IgD-negative memory B cell (primary cell): ENCODE data around the gene IFT22. TPM values are rescaled to one million over a fixed set of nuclear protein-coding genes. Genes with fewer than 3 reads are reported as not detected.

Experiments
- H3K27ac Mint-ChIP-seq, 3 donors: one replicate each; pipeline ENCODE4 v1.8.0; 2020 to 2022; ENCODE audit warnings: mild to moderate bottlenecking in 3 of 3, mixed read lengths in 3 of 3, moderate library complexity in 1 of 3
- H3K27me3 Mint-ChIP-seq: one replicate; pipeline ENCODE4 v1.8.0; 2021; ENCODE audit warnings: mixed read lengths
- H3K36me3 Mint-ChIP-seq: one replicate; pipeline ENCODE4 v1.8.0; 2020; ENCODE audit warnings: mild to moderate bottlenecking, mixed read lengths
- H3K4me1 Mint-ChIP-seq, 3 donors: one replicate each; pipeline ENCODE4 v1.8.0; 2020 to 2022; ENCODE audit warnings: mixed read lengths in 3 of 3, mild to moderate bottlenecking in 1 of 3
- H3K4me3 Mint-ChIP-seq, 4 donors: one replicate each; pipeline ENCODE4 v1.8.0; 2020 to 2022; ENCODE audit warnings: mild to moderate bottlenecking in 4 of 4, mixed read lengths in 4 of 4, moderate library complexity in 3 of 4
- H3K9me3 Mint-ChIP-seq, 3 donors: one replicate each; pipeline ENCODE4 v1.8.0; 2020 to 2021; ENCODE audit warnings: mixed read lengths in 3 of 3, mild to moderate bottlenecking in 1 of 3
- polyA plus RNA-seq: library from polyadenylated mRNA; unstranded; fragments of 300-500 nt; fragmentation: Illumina TruSeq; gene quantifications from one replicate; pipeline ENCODE4 v1.2.3, GENCODE V29; 2021

IFT22 gene
- polyA plus RNA-seq, 1 donor from 2014 or later: 5.3 TPM

DNA sequence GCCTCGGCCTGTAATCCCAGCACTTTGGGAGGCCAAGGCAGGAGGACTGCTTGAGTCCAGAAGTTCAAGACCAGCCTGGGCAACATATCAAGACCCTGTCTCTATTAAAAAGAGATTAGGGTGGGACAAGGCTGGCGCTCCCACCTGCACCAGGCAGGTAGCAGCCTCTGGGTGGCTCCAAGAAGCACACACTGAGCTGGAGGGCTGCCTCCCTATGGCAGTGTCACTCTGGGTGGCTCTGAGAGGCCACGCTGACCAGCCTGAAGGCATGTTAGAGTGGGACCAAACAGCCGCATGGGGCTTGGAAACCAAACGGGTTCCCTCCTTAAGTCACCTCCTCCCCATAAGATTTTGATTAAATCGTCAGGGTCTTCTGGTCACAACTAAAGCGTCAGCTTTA lies 21.3 kb upstream of the IFT22 start:
- Mint-ChIP-seq H3K27ac (no peak overlapping the region), H3K4me1 (no peaks in the 10 kb centered on the region), H3K4me3 (no peak overlapping the region), H3K9me3 (peaks cover 0 to 2% (median 0%) of the 10 kb centered on the region in 3 donors), H3K27me3 (peaks cover 14% of the 10 kb centered on the region), H3K36me3 (no peaks in the 10 kb centered on the region)

GRCh38 chr7:101340379-101340778 lies 18.8 kb upstream of the IFT22 start:
- no peaks in the 10 kb centered on the region for H3K4me1 Mint-ChIP-seq
- H3K4me3 Mint-ChIP-seq: no peak overlapping the region
- no peak overlapping the region for H3K27ac Mint-ChIP-seq
- peaks cover 9% of the 10 kb centered on the region for H3K27me3 Mint-ChIP-seq
- H3K36me3 Mint-ChIP-seq: no peaks in the 10 kb centered on the region
- H3K9me3 Mint-ChIP-seq: peaks cover 0 to 2% (median 0%) of the 10 kb centered on the region in 3 donors

- Mint-ChIP-seq H3K27ac (no peak overlapping the region), H3K36me3 (peaks cover 2% of the 10 kb centered on the region), H3K27me3 (peaks cover 3% of the 10 kb centered on the region)
Measured at GRCh38 chr7:101333912-101334311, 12.3 kb upstream of the IFT22 start.

GRCh38 chr7:101332026-101332425 lies 10.4 kb upstream of the IFT22 start:
- Mint-ChIP-seq H3K4me3 (no peak overlapping the region), H3K27ac (no peak overlapping the region), H3K4me1 (no peaks in the 10 kb centered on the region), H3K27me3 (peaks cover 8% of the 10 kb centered on the region), H3K9me3 (no peaks in the 10 kb centered on the region), H3K36me3 (peaks cover 2% of the 10 kb centered on the region)

More at GRCh38 chr7:101333912-101334311, 12.3 kb upstream of the IFT22 start:
- Mint-ChIP-seq H3K4me1 (no peaks in the 10 kb centered on the region), H3K9me3 (no peaks in the 10 kb centered on the region), H3K4me3 (no peak overlapping the region)

DNA sequence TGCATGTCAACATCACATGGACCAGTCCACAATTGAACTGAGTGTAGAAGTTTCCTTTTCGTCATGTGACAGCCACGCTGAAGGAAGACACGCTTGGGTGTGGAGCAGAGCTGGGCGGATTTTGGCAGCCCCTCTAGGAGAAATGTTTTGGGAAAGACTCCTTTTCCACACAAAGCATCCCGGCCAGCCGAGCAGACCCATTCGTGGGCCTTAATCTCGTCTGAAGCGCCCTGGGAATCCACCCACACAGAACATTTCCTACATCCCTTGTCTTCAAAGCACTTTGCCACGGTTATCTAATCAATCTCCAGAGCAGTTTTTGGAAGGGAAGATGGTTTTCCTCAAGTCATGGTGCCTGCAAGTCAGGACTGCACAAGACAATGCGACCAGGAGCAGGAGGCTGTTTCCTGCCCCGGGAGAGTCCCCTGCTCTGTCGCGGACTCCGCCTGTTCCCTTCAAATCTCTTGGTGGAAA lies 8.4 kb upstream of the IFT22 start:
- H3K4me3 Mint-ChIP-seq: no peak overlapping the region
- H3K36me3 Mint-ChIP-seq: peaks cover 2% of the 10 kb centered on the region
- no peaks in the 10 kb centered on the region for H3K9me3 Mint-ChIP-seq
- no peaks in the 10 kb centered on the region for H3K4me1 Mint-ChIP-seq
- no peak overlapping the region for H3K27ac Mint-ChIP-seq
- peaks cover 8% of the 10 kb centered on the region for H3K27me3 Mint-ChIP-seq

GRCh38 chr7:101328159-101328558 lies 6.5 kb upstream of the IFT22 start:
- H3K36me3 Mint-ChIP-seq: peaks cover 2% of the 10 kb centered on the region
- peak overlapping the region in 1 of 3 donors; percentile 39 for H3K27ac Mint-ChIP-seq
- H3K4me1 Mint-ChIP-seq: no peaks in the 10 kb centered on the region
- peaks cover 8% of the 10 kb centered on the region for H3K27me3 Mint-ChIP-seq
- H3K9me3 Mint-ChIP-seq: no peaks in the 10 kb centered on the region
- H3K4me3 Mint-ChIP-seq: no peak overlapping the region

DNA sequence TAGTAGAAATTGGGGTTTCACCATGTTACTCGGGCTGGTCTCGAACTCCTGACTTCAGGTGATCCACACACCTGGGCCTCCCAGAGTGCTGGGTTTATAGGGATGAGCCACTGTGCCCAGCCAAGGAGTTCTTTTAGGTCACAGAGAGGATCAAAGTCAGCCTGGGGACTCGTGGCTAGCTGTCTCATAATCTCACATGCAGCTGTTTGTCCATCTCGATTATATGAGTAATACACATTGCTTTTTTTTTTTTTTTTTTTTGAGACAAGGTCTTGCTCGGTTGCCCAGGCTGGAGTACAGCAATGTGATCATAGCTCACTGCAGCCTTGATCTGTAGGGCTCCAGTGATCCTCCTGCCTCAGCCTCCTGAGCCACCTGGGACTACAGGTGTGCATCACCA lies 2.2 kb downstream of the IFT22 start:
- peaks cover 10% of the 10 kb centered on the region for H3K36me3 Mint-ChIP-seq
- H3K9me3 Mint-ChIP-seq: no peaks in the 10 kb centered on the region
- H3K27ac Mint-ChIP-seq: peak overlapping the region in 1 of 3 donors; percentile 39
- H3K4me1 Mint-ChIP-seq: peaks cover 6 to 16% (median 8%) of the 10 kb centered on the region in 3 donors
- H3K4me3 Mint-ChIP-seq: peak overlapping the region in 1 of 4 donors; percentile 50
- no peaks in the 10 kb centered on the region for H3K27me3 Mint-ChIP-seq

DNA sequence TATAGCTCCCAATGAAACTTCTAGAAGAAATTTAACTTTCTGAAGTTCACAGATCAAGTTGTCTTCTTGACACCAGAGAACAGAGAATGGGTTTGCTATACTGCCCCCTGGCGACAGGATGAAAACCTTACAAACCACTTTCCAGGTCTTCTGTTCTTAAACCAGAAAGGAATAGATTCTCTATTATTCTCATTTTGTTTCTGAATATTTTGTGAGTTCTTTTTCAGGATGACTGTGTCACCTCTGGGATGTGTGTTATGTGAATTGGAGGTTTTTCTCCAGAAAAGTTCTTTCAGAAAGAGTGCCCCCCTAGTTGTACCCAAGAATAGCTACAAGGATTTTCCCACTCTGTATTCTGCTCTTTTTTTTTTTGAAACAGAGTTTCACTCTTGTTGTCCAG lies 6.3 kb downstream of the IFT22 start:
- Mint-ChIP-seq H3K4me1 (peaks cover 0 to 5% (median 0%) of the 10 kb centered on the region in 3 donors), H3K27ac (peak overlapping the region in 1 of 3 donors; percentile 58)

DNA sequence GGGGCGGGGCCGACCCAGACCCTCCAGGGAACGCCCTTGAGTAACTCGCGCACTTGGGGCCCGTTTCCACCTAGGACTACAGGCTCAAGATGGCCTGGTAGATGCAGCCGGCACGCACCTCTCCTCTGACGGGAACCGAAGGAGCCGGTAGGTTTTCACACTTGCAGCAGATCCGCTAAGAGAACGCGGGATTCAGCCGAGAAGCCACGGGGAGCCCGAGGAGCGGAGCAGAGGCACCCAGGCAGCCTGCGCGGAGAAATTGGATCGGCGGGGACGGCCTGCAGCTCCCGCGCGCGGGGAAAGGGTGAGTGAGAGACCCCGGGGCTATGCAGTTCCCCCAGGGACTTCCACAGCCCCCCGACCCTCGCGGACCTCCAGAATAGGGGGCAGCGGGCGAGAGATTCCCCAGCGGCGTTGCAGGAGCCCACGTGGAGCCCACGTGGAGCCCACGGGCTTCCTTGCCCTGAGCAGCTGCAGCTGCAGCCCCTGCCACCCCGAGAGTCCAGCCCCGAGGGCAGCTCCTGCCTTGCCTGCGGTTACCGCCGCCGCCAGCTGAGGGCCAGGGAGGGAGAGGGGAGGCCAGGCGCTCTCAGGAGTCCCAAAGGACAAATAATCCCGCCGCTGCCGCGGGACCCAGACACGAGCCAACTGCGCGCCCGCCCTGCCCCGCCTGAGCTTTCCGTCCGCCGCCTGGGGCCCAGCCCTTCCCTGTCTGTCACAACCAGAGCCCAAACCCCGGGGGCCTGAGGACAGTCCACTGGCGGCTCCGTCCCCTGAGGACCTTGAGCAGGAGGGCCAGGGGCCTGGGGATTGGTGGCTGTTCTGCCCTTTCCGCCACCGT lies 13.1 kb downstream of the IFT22 start:
- H3K4me1 Mint-ChIP-seq: peaks cover 3 to 9% (median 4%) of the 10 kb centered on the region in 3 donors
- peak overlapping the region; percentile 80 to 98 (median 89) for H3K4me3 Mint-ChIP-seq
- H3K36me3 Mint-ChIP-seq: peaks cover 2% of the 10 kb centered on the region
- peaks cover 27% of the 10 kb centered on the region for H3K27me3 Mint-ChIP-seq
- peak overlapping the region in 1 of 3 donors; percentile 74 for H3K27ac Mint-ChIP-seq
- peaks cover 8 to 20% (median 14%) of the 10 kb centered on the region in 3 donors for H3K9me3 Mint-ChIP-seq

More for the DNA sequence above, 6.3 kb downstream of the IFT22 start:
- Mint-ChIP-seq H3K4me3 (peak overlapping the region in 1 of 4 donors; percentile 26), H3K9me3 (peaks cover 0 to 3% (median 3%) of the 10 kb centered on the region in 3 donors), H3K36me3 (peaks cover 14% of the 10 kb centered on the region), H3K27me3 (no peaks in the 10 kb centered on the region)

- Mint-ChIP-seq H3K4me3 (peak overlapping the region in 2 of 4 donors; percentile 17 to 69), H3K27ac (peak overlapping the region in 1 of 3 donors; percentile 26), H3K27me3 (peaks cover 41% of the 10 kb centered on the region), H3K9me3 (peaks cover 8 to 20% (median 18%) of the 10 kb centered on the region in 3 donors), H3K36me3 (no peaks in the 10 kb centered on the region), H3K4me1 (peaks cover 3 to 9% (median 4%) of the 10 kb centered on the region in 3 donors)
Measured at GRCh38 chr7:101306307-101306706, 15.3 kb downstream of the IFT22 start.

DNA sequence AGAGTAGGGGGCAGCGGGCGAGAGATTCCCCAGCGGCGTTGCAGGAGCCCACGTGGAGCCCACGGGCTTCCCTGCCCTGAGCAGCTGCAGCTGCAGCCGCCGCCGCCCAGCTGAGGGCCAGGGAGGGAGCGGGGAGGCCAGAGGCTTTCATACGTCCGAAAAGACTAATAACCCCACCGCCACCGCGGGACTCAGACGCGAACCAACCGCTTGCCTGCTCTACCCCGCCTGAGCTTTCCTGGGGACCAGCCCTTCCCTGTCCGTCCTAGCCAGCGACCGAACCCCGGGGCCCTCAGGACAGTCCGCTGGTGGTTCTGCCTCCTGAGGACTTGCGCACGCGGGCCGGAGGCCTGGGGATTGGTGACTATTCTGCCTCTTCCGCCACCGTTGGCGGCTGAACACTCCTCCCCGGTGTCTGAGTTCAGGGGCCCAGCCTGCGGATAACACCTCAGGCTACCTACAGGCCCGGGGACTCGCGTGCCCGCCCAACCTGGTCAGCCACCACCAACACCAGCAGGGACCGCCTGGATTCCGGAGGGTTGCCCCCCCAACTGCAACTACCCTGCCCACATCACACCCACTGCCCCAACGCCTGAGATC lies 18.4 kb downstream of the IFT22 start:
- Mint-ChIP-seq H3K27me3 (peaks cover 57% of the 10 kb centered on the region), H3K27ac (peak overlapping the region in 1 of 3 donors; percentile 61), H3K36me3 (peaks cover 6% of the 10 kb centered on the region), H3K4me1 (peaks cover 2 to 14% (median 4%) of the 10 kb centered on the region in 3 donors), H3K4me3 (peak overlapping the region in 1 of 4 donors; percentile 6), H3K9me3 (peaks cover 16 to 22% (median 19%) of the 10 kb centered on the region in 3 donors)

- Mint-ChIP-seq H3K36me3 (peaks cover 6% of the 10 kb centered on the region), H3K4me1 (peaks cover 0 to 11% (median 0%) of the 10 kb centered on the region in 3 donors), H3K27me3 (peaks cover 57% of the 10 kb centered on the region), H3K27ac (no peak overlapping the region), H3K9me3 (peaks cover 16 to 24% (median 19%) of the 10 kb centered on the region in 3 donors), H3K4me3 (no peak overlapping the region)
Measured at GRCh38 chr7:101302641-101303101, 18.9 kb downstream of the IFT22 start.

DNA sequence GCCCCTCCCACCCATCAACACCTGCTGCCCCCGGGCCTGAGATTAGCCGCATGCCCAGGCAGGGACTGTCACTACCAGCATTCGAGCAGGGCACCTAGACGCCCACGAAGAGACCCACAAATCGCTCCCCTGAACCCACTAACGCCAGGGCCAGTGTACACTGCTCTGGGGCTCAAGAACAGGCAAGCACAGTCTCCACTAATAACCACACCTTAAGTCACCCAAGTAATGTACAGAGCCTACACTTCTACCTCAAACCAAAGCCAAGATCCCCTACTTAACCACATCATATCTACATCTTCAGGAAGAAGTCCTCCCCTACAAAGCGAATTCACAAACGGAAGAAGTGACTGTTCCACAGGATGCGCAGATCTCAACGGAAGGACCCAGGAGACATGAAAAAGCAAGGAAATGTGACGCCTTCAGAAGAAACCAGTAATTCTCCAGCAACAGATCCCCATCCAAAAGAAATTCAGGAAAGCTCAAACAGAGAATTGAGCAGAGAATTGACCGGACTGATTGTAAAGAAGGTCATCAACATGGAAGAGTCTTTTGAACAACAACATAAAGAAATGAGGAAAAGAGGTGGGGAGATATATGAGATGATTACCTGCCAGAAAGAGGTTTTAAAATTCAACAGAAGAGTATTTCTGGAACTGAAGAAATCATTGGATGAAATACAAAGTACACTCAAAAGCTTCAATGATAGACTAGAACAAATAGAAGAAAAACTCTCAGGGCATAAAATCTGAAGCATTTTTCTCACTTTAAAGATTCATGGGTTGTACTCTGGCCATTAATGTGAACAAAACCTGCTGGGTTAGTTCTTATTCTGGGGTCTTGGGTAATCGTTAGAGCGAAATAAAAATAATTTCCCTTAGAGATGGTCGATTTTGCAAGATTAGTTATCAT lies 20.9 kb downstream of the IFT22 start:
- Mint-ChIP-seq H3K4me3 (peak overlapping the region in 1 of 4 donors; percentile 34), H3K4me1 (peaks cover 0 to 6% (median 0%) of the 10 kb centered on the region in 3 donors), H3K27me3 (peaks cover 51% of the 10 kb centered on the region), H3K36me3 (peaks cover 6% of the 10 kb centered on the region), H3K9me3 (peaks cover 15 to 24% (median 19%) of the 10 kb centered on the region in 3 donors), H3K27ac (peak overlapping the region in 1 of 3 donors; percentile 6)
